Measurements from ENCODE around the gene PTH. TPM values are rescaled to one million over a fixed set of nuclear protein-coding genes. Genes with fewer than 3 reads are reported as not detected.

Gene PTH
- total and polyA plus RNA-seq, 9 of the 15 experiments (the other 6 are each of a cell fraction or from before 2014, with no cell fraction given) = not detected

- POLR2A ChIA-PET = no interaction called here
- no peak for FAIRE-seq
- Histone ChIP-seq H4K20me1 (replicated peaks; ENCODE audit: control insufficient read depth, insufficient read depth, low read length) (no peaks in the 10 kb centered on the region), H2AFZ (ENCODE audit: low read depth, low read length) (no peak overlapping the region), H3K9me1 (ENCODE audit: control insufficient read depth, insufficient read depth, low read length) (no peaks in the 10 kb centered on the region), H3K4me2 (ENCODE audit: insufficient read depth, low read length) (no peak overlapping the region), H3K27me3 (ENCODE audit: control insufficient read depth in 2 of 2, insufficient read depth in 2 of 2, low read length in 2 of 2) (no peaks in the 10 kb centered on the region), H3K9me3 (replicated peaks; ENCODE audit: control insufficient read depth, insufficient read depth, low read depth, low read length) (no peaks in the 10 kb centered on the region), H3K27ac (ENCODE audit: extremely low read depth, low read depth, low read length) (no peak overlapping the region), H3K4me1 (replicated peaks in 1 of 2; ENCODE audit: control insufficient read depth in 2 of 2, insufficient read depth in 2 of 2, low read length in 2 of 2) (no peaks in the 10 kb centered on the region), H3K9ac (ENCODE audit: insufficient read depth in 1 of 2, low read depth in 2 of 2, low read length in 2 of 2) (no peak overlapping the region), H3K4me3 (no peak overlapping the region), H3K36me3 (ENCODE audit: control insufficient read depth, insufficient read depth, low read length) (no peaks in the 10 kb centered on the region), H3K79me2 (ENCODE audit: control insufficient read depth, insufficient read depth, low read length) (no peaks in the 10 kb centered on the region)
- DNase-seq (ENCODE audit: extremely low read depth in 1 of 4, low spot score in 3 of 4) = peak; percentile 9 to 28 (median 20)
- in situ Hi-C loops (cut with MboI) (no loop called here), intact Hi-C loops (cut with micrococcal nuclease) (no loop called here)
- CTCF ChIA-PET (ENCODE audit: low intra/inter-chr PET ratio) = no interaction called here
- BruUV-seq (replicated peaks) = no TSS peak
- no peak for ATAC-seq
- 0% methylated on average over 2 of the region's 2 CpGs for WGBS (ENCODE audit: insufficient coverage, low coverage, missing lambda C conversion rate)
- TF ChIP-seq CBX3 (IDR thresholded peaks at IDR 0.05; ENCODE audit: borderline replicate concordance in 1 of 2, low read length in 2 of 2) (no peak), COPS2 (conservative IDR thresholded peaks at IDR 0.05) (no peak), CTCF (IDR thresholded peaks at IDR 0.05 in 2 of 3, conservative IDR thresholded peaks at IDR 0.05 in 1 of 3; ENCODE audit: insufficient read depth in 2 of 3, low read depth in 1 of 3, low read length in 3 of 3) (peak; percentile 17 to 42 (median 34); a peak in 3 of 6 replicates), VEZF1 (CRISPR knock-in tag; IDR thresholded peaks at IDR 0.05) (no peak), RAD21 (CRISPR knock-in tag; conservative IDR thresholded peaks at IDR 0.05 in 1 of 2, IDR thresholded peaks at IDR 0.05 in 1 of 2) (peak in 1 of 2 experiments; percentile 46; a peak in 2 of 4 replicates)
Observed at GRCh38 chr11:13535819-13536218, 40.0 kb upstream of the PTH start.

Measured in K562 (cell line).